H1 (cell line): ENCODE measurements around the gene CD28. TPM values are rescaled to one million over a fixed set of nuclear protein-coding genes. Genes with fewer than 3 reads are reported as not detected.

Experiments used
- CTCF ChIA-PET: fragments of 300-600 bp; sonication (Branson Sonifier 250); formaldehyde crosslinking; loops from one replicate; lab custom pipeline; 2021; ENCODE audit not compliant: partially characterized antibody; lab: Charles Lee
- POLR2A ChIA-PET: fragments of 300-600 bp; sonication (Branson Sonifier 250); formaldehyde crosslinking; loops from one replicate; lab custom pipeline; 2021; ENCODE audit warnings: inconsistent platforms; ENCODE audit not compliant: partially characterized antibody; lab: Charles Lee
- DNase-seq, 2 experiments: peaks; one replicate each; pipeline versions ENCODE4 v3.0.0 to v3.0.0-alpha.2; 2010 to 2022; ENCODE audit warnings: low spot score in 2 of 2, low read depth in 1 of 2, mixed read lengths in 1 of 2
- FAIRE-seq: peaks from 2 replicates; lab custom pipeline; 2011; peaks lifted over from hg19 to GRCh38; lab: Jason Lieb, UNC
- H2AFZ ChIP-seq: 2 replicates; pipeline ENCODE4 v1.8.1; 2012; ENCODE audit warnings: low read length, inconsistent platforms
- H2AK5ac ChIP-seq: 2 replicates; pipeline ENCODE4 v1.6.1; 2013; ENCODE audit warnings: low read depth, low read length
- H2BK120ac ChIP-seq: replicated peaks from 2 replicates; pipeline ENCODE3; 2013; ENCODE audit warnings: low read depth, low read length, inconsistent platforms
- H2BK12ac ChIP-seq: 2 replicates; pipeline ENCODE4 v1.6.1; 2013; ENCODE audit warnings: low read depth, low read length
- H2BK15ac ChIP-seq: 2 replicates; pipeline ENCODE4 v1.6.1; 2013; ENCODE audit warnings: low read length
- H2BK20ac ChIP-seq: 2 replicates; pipeline ENCODE4 v1.6.1; 2013; ENCODE audit warnings: low read length
- H2BK5ac ChIP-seq: 2 replicates; pipeline ENCODE4 v1.6.1; 2013; ENCODE audit warnings: low read depth, low read length
- H3K14ac ChIP-seq: 2 replicates; pipeline ENCODE4 v1.6.1; 2013; ENCODE audit warnings: inconsistent platforms; ENCODE audit not compliant: insufficient read length
- H3K18ac ChIP-seq: 2 replicates; pipeline ENCODE4 v1.6.1; 2013; ENCODE audit warnings: low read length; ENCODE audit errors: extremely low read depth
- H3K23ac ChIP-seq: 2 replicates; pipeline ENCODE4 v1.6.1; 2013; ENCODE audit warnings: inconsistent platforms; ENCODE audit not compliant: insufficient read length
- H3K23me2 ChIP-seq: 2 replicates; pipeline ENCODE4 v1.6.1; 2013; ENCODE audit warnings: low read depth, low read length
- H3K27ac ChIP-seq: 2 replicates; pipeline ENCODE4 v1.6.1; 2011; ENCODE audit warnings: low read depth, low read length, inconsistent platforms
- H3K27me3 ChIP-seq, 4 experiments: replicated peaks in 1 of 4; 1 replicate in 1 of 4; 2 replicates in 3 of 4; pipeline versions ENCODE4 v1.6.1 to v1.8.1; 2011 to 2013; ENCODE audit warnings: low read length in 3 of 4, mild to moderate bottlenecking in 3 of 4, inconsistent platforms in 2 of 4, mixed read lengths in 2 of 4, moderate library complexity in 1 of 4; ENCODE audit not compliant: control insufficient read depth in 3 of 4, insufficient read depth in 3 of 4; ENCODE audit errors: extremely low read depth in 1 of 4
- H3K36me3 ChIP-seq, 4 experiments: 2 replicates each; pipeline versions ENCODE4 v1.6.1 to v1.8.1; 2011 to 2013; ENCODE audit warnings: mild to moderate bottlenecking in 4 of 4, low read length in 3 of 4, moderate library complexity in 2 of 4, control low read depth in 1 of 4, inconsistent platforms in 1 of 4; ENCODE audit not compliant: insufficient read depth in 4 of 4, control insufficient read depth in 2 of 4
- H3K4ac ChIP-seq: replicated peaks from 2 replicates; pipeline ENCODE3; 2013; ENCODE audit warnings: low read length, low read depth, mixed read lengths, inconsistent platforms; ENCODE audit not compliant: insufficient read length
- H3K4me1 ChIP-seq, 4 experiments: replicated peaks in 1 of 4; 1 replicate in 1 of 4; 2 replicates in 3 of 4; pipeline versions ENCODE4 v1.6.1 to v1.8.1; 2011 to 2013; ENCODE audit warnings: low read length in 3 of 4, inconsistent platforms in 2 of 4, mixed read lengths in 1 of 4; ENCODE audit not compliant: insufficient read depth in 4 of 4, control insufficient read depth in 3 of 4
- H3K4me2 ChIP-seq, 2 experiments: 2 replicates each; pipeline versions ENCODE4 v1.6.1 to v1.8.1; 2011 to 2013; ENCODE audit warnings: low read depth in 2 of 2, low read length in 2 of 2, control low read depth in 1 of 2, inconsistent platforms in 1 of 2, mild to moderate bottlenecking in 1 of 2; ENCODE audit not compliant: insufficient read depth in 1 of 2
- H3K4me3 ChIP-seq, 4 experiments: fragments of 200-600, 300-600 bp in 1 of 4; sonication (generic), shearing (Covaris generic), sonication (Bioruptor Twin) in 1 of 4; 2 replicates each; pipeline versions ENCODE4 v1.5.1 to v1.8.1; 2011 to 2016; ENCODE audit warnings: low read length in 4 of 4, low read depth in 3 of 4, control low read depth in 2 of 4, inconsistent platforms in 2 of 4, mild to moderate bottlenecking in 2 of 4, mixed read lengths in 1 of 4, moderate library complexity in 1 of 4; ENCODE audit not compliant: insufficient read depth in 2 of 4; ENCODE audit errors: extremely low read depth in 1 of 4
- H3K56ac ChIP-seq: replicated peaks from 2 replicates; pipeline ENCODE3; 2013; ENCODE audit warnings: low read depth, mild to moderate bottlenecking, mixed read lengths, low read length, inconsistent platforms; ENCODE audit not compliant: insufficient read length
- H3K79me1 ChIP-seq: 2 replicates; pipeline ENCODE4 v1.6.1; 2013; ENCODE audit warnings: low read depth, low read length, control low read depth
- H3K79me2 ChIP-seq, 2 experiments: 2 replicates each; pipeline versions ENCODE4 v1.6.1 to v1.8.1; 2012 to 2013; ENCODE audit warnings: low read length in 2 of 2, mild to moderate bottlenecking in 2 of 2, inconsistent platforms in 1 of 2; ENCODE audit not compliant: insufficient read depth in 2 of 2, control insufficient read depth in 1 of 2
- H3K9ac ChIP-seq, 4 experiments: replicated peaks in 1 of 4; 1 replicate in 1 of 4; 2 replicates in 3 of 4; pipeline versions ENCODE4 v1.6.1 to v1.8.1; 2011 to 2013; ENCODE audit warnings: low read depth in 3 of 4, low read length in 3 of 4, control low read depth in 2 of 4, mild to moderate bottlenecking in 2 of 4, moderate library complexity in 2 of 4, inconsistent platforms in 1 of 4; ENCODE audit errors: extremely low read depth in 1 of 4
- H3K9me3 ChIP-seq, 2 experiments: 2 replicates each; pipeline versions ENCODE4 v1.6.1 to v1.8.1; 2012 to 2013; ENCODE audit warnings: mild to moderate bottlenecking in 2 of 2, moderate library complexity in 2 of 2, control low read depth in 1 of 2, inconsistent platforms in 1 of 2, low read depth in 1 of 2, low read length in 1 of 2, mixed read lengths in 1 of 2; ENCODE audit not compliant: insufficient read depth in 2 of 2
- H4K20me1 ChIP-seq, 2 experiments: replicated peaks in 1 of 2; 2 replicates each; pipeline versions ENCODE3 to v1.8.1; 2011 to 2013; ENCODE audit warnings: inconsistent platforms in 2 of 2, low read length in 2 of 2, mild to moderate bottlenecking in 1 of 2; ENCODE audit not compliant: insufficient read depth in 2 of 2, control insufficient read depth in 1 of 2
- H4K5ac ChIP-seq: 2 replicates; pipeline ENCODE4 v1.6.1; 2013; ENCODE audit warnings: low read length, low read depth, mixed read lengths, inconsistent platforms; ENCODE audit not compliant: insufficient read length
- H4K8ac ChIP-seq: 2 replicates; pipeline ENCODE4 v1.8.0; 2013; ENCODE audit warnings: mild to moderate bottlenecking, moderate library complexity, low read length, inconsistent platforms; ENCODE audit not compliant: insufficient read depth; ENCODE audit errors: extremely low read depth
- H4K91ac ChIP-seq: replicated peaks from 2 replicates; pipeline ENCODE3; 2013; ENCODE audit warnings: low read length, mixed read lengths, inconsistent platforms; ENCODE audit not compliant: insufficient read length
- BCL11A ChIP-seq, 2 experiments: IDR thresholded peaks; one replicate each; pipeline ENCODE4 v1.6.1; 2011; ENCODE audit warnings: low read depth in 2 of 2, low read length in 2 of 2, mild to moderate bottlenecking in 2 of 2
- CHD2 ChIP-seq: IDR thresholded peaks from 2 replicates; pipeline ENCODE4 v1.6.1; 2012; ENCODE audit warnings: low read length, improper control_type of control experiment
- HDAC2 ChIP-seq, 2 experiments: fragments of 300-600 bp in 1 of 2; sonication (generic) in 1 of 2; IDR thresholded peaks; 2 replicates each; pipeline ENCODE4 v1.6.1; 2011 to 2012; ENCODE audit warnings: low read depth in 2 of 2, low read length in 2 of 2, mild to moderate bottlenecking in 2 of 2, moderate library complexity in 2 of 2, borderline replicate concordance in 1 of 2, inconsistent platforms in 1 of 2
- MAX ChIP-seq: IDR thresholded peaks from 2 replicates; pipeline ENCODE4 v1.6.1; 2012; ENCODE audit warnings: inconsistent platforms
- NRF1 ChIP-seq: IDR thresholded peaks from 2 replicates; pipeline ENCODE4 v1.6.1; 2011; ENCODE audit warnings: mild to moderate bottlenecking, low read depth, low read length, improper control_type of control experiment
- POU5F1 ChIP-seq: IDR thresholded peaks from 2 replicates; pipeline ENCODE4 v1.6.1; 2011; ENCODE audit warnings: low read depth, mild to moderate bottlenecking, low read length, moderate library complexity
- RAD21 ChIP-seq, 2 experiments: IDR thresholded peaks in 1 of 2; conservative IDR thresholded peaks in 1 of 2; 2 replicates each; pipeline ENCODE4 v1.6.1; 2011; ENCODE audit warnings: low read depth in 2 of 2, low read length in 2 of 2, improper control_type of control experiment in 1 of 2, inconsistent platforms in 1 of 2, mild to moderate bottlenecking in 1 of 2, moderate library complexity in 1 of 2
- RFX5 ChIP-seq: IDR thresholded peaks from 2 replicates; pipeline ENCODE4 v1.6.1; 2011; ENCODE audit warnings: low read depth, low read length, improper control_type of control experiment, borderline replicate concordance
- SIN3A ChIP-seq, 2 experiments: IDR thresholded peaks in 1 of 2; conservative IDR thresholded peaks in 1 of 2; 2 replicates each; pipeline ENCODE4 v1.6.1; 2011 to 2012; ENCODE audit warnings: low read length in 2 of 2, improper control_type of control experiment in 1 of 2, low read depth in 1 of 2, mild to moderate bottlenecking in 1 of 2
- SIRT6 ChIP-seq: IDR thresholded peaks from one replicate; pipeline ENCODE4 v1.7.1; 2012; ENCODE audit warnings: low read length, inconsistent platforms
- SP4 ChIP-seq: IDR thresholded peaks from 2 replicates; pipeline ENCODE4 v1.6.1; 2012; ENCODE audit warnings: low read length, inconsistent platforms
- SRF ChIP-seq: IDR thresholded peaks from 2 replicates; pipeline ENCODE4 v1.6.1; 2011; ENCODE audit warnings: mild to moderate bottlenecking, low read depth, low read length, moderate library complexity
- TAF1 ChIP-seq: IDR thresholded peaks from 2 replicates; pipeline ENCODE4 v1.6.1; 2011; ENCODE audit warnings: mild to moderate bottlenecking, low read depth, low read length
- WGBS, 2 experiments: shearing (Covaris generic) in 1 of 2; methylation state at CpG; one replicate each; pipeline versions ENCODE4 v1.1.6 to v1.1.7; 2013 to 2015; ENCODE audit warnings: low lambda C conversion rate in 2 of 2, mixed read lengths in 2 of 2, inconsistent platforms in 1 of 2, low coverage in 1 of 2, missing lambda C conversion rate in 1 of 2; ENCODE audit not compliant: insufficient replicate concordance in 2 of 2, insufficient coverage in 1 of 2, insufficient read length in 1 of 2; ENCODE audit errors: extremely low coverage in 1 of 2, missing lambda C conversion rate in 1 of 2; 5-methylcytosine and 5-hydroxymethylcytosine counted together
- polyA plus RNA-seq, 7 experiments: library from polyadenylated mRNA; depleted of rRNA in 3 of 7; stranded (reverse) in 5 of 7; unstranded in 2 of 7; fragments of >200 nt in 5 of 7; fragments of 200-250 nt in 2 of 7; gene quantifications; 1 replicate in 5 of 7; 2 replicates in 1 of 7; 4 replicates in 1 of 7; pipeline versions ENCODE4 v1.2.1 to v1.2.3, GENCODE V29; 2011 to 2013; ENCODE audit warnings: missing spikeins in 2 of 7, mixed read lengths in 2 of 7
- total RNA-seq: library from RNA; stranded (reverse); fragmentation: NEBNext Ultra II Directional; extraction: Animal tissue kit (Norgen Biotek cat#: 25700); gene quantifications from 2 replicates; pipeline ENCODE4 v1.2.1, GENCODE V29; 2021

The CD28 gene
- total and polyA plus RNA-seq, 2 of the 8 experiments (the other 6 are each of a cell fraction or from before 2014, with no cell fraction given), result not detected

DNA sequence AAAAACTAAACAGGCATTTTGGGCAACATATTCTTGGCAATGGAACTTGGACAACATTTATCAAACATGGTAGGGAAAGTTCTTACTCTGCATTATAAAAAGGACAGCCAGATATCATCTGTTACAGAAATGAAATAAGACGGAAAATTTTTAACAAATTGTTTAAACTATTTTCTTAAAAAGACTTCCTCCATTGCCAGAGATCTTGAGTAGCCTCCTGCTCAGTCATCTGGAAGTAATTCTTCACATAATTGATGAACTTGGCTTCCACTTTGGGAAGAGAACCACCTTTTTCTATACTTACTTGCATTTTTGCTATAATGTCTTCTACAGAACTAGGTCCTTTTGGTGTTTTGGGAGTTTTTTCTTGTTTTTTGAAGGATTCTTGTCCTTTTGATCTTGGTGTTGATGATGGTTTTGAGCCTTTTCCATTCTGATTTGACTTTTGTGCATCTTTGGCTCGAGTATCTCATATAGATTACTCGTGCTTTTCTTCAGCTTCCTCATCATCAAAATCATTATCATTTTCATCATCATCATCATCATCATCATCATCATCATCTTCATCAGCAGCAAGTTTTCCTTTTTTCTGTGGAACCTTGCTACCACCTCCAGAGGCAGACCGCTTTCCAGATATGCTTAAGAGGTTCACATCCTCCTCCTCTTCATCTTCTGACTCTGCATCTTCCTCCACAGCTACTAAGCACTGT, 66.2 kb downstream of the CD28 start:
- Histone ChIP-seq H2AK5ac (no peak overlapping the region), H4K8ac (no peak overlapping the region), H3K36me3 (no peaks in the 10 kb centered on the region), H2BK20ac (no peak overlapping the region), H3K23ac (no peak overlapping the region), H3K4me2 (no peak overlapping the region), H3K56ac (no peak overlapping the region), H2BK12ac (no peak overlapping the region), H4K91ac (no peak overlapping the region), H3K27me3 (no peaks in the 10 kb centered on the region), H4K20me1 (no peaks in the 10 kb centered on the region), H2BK5ac (no peak overlapping the region), H3K23me2 (no peaks in the 10 kb centered on the region), H3K9me3 (no peaks in the 10 kb centered on the region), H4K5ac (no peak overlapping the region), H2BK15ac (no peak overlapping the region), H3K4me1 (no peaks in the 10 kb centered on the region), H3K27ac (no peak overlapping the region), H3K18ac (no peak overlapping the region), H3K4ac (no peak overlapping the region), H3K4me3 (no peak overlapping the region), H2BK120ac (no peak overlapping the region), H3K79me2 (no peaks in the 10 kb centered on the region), H3K79me1 (no peaks in the 10 kb centered on the region), H3K14ac (no peak overlapping the region), H2AFZ (no peak overlapping the region), H3K9ac (no peak overlapping the region)
- DNase-seq (no peak), FAIRE-seq (no peak)
- ChIA-PET POLR2A (no interaction called here), CTCF (no interaction called here)
- 93% methylated on average over 4 of the region's 4 CpGs; no CpG with 5 or more reads in 1 of the 2 experiments for WGBS, 2 experiments
- TF ChIP-seq SRF (no peak), POU5F1 (no peak), CHD2 (no peak), BCL11A (IDR thresholded peaks at IDR 0.05; ENCODE audit: low read depth in 2 of 2, low read length in 2 of 2) (no peak), SIRT6 (no peak), MAX (no peak), RFX5 (no peak), NRF1 (no peak), RAD21 (IDR thresholded peaks at IDR 0.05 in 1 of 2, conservative IDR thresholded peaks at IDR 0.05 in 1 of 2; ENCODE audit: low read depth in 2 of 2, low read length in 2 of 2) (no peak), HDAC2 (IDR thresholded peaks at IDR 0.05; ENCODE audit: borderline replicate concordance in 1 of 2, low read depth in 2 of 2, low read length in 2 of 2) (no peak), TAF1 (no peak), SP4 (no peak), SIN3A (conservative IDR thresholded peaks at IDR 0.05 in 1 of 2, IDR thresholded peaks at IDR 0.05 in 1 of 2; ENCODE audit: low read depth in 1 of 2, low read length in 2 of 2) (no peak)
